ENCODE results near the gene COL11A2. TPM values are rescaled to one million over a fixed set of nuclear protein-coding genes. Genes with fewer than 3 reads are reported as not detected.

The COL11A2 gene
- total RNA-seq, 3 donors from 2014 or later, result 0.32 to 1.0 (median 0.98) TPM

GRCh38 chr6:33193619-33194018 is 1.4 kb upstream of the COL11A2 start:
- Histone ChIP-seq H3K4me3 (peak overlapping the region; percentile 26 to 70 (median 53)), H3K4me1 (peaks cover 3 to 9% of the 10 kb centered on the region in 2 donors), H3K9me3 (no peaks in the 10 kb centered on the region), H3K27ac (peak overlapping the region; percentile 48 to 76), H3K36me3 (no peaks in the 10 kb centered on the region), H3K27me3 (no peaks in the 10 kb centered on the region)
- TF ChIP-seq POLR2AphosphoS5 (IDR thresholded peaks at IDR 0.05), result no peak
- TF ChIP-seq POLR2A (IDR thresholded peaks at IDR 0.05), result no peak
- TF ChIP-seq CTCF (IDR thresholded peaks at IDR 0.05), result no peak
- no peak for DNase-seq (ENCODE audit: low spot score in 2 of 2)
- intact Hi-C loops (cut with DNase I; ENCODE audit: low total_unique reads), result no loop called here

DNA sequence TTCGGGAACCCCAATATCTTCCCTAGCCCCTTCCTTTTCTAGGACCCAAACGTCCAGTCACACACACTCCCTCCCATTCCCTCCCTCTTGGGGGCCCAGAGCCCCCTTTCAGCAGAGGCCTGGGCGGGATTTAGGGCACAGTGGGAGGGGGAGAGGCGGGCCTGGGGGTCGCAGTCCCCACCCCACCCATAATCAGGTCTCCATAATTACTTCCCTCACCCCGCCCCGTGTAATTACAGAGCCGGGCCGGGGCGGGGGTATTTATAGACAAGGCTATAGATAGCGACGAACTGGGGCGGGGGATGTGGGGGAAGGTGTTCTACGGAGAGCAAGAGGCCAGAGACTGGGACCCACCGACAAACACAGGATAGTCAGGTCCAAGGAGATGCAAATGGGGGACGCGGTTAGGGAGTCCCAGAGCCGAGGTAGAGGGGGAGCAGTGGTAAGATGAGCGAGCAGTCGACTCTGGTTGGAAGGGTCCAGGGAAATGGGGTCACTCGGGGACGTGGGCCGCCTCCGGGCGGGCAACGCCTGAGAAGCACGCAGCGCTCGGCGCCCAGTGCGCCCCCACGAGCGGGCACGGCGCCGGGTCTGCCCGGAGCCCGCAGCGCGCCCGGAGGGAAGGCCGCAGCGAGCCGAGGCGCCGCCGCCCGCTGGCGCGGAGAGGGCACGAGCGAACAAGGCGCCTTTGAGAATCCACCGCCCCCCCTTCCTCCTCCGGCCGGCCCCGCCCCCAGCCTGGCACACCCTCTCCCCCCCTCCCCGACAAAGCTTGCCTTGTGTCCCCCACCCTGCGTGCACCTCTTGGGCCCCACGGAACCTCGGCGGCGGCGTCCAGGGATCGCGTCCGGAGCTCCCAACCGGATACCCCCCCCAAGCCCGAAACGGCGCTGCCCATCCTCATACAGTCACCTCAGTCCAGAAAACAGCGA is 670 bp upstream of the COL11A2 start:
- Histone ChIP-seq H3K27ac (peak overlapping the region; percentile 48 to 76), H3K4me1 (peaks cover 3 to 4% of the 10 kb centered on the region in 2 donors), H3K36me3 (no peaks in the 10 kb centered on the region), H3K4me3 (peak overlapping the region; percentile 26 to 70 (median 53)), H3K9me3 (no peaks in the 10 kb centered on the region), H3K27me3 (no peaks in the 10 kb centered on the region)
- intact Hi-C loops (cut with DNase I; ENCODE audit: low total_unique reads), result no loop called here
- DNase-seq (ENCODE audit: low spot score in 2 of 2), result no peak
- TF ChIP-seq POLR2A (IDR thresholded peaks at IDR 0.05) (no peak), POLR2AphosphoS5 (IDR thresholded peaks at IDR 0.05) (no peak), CTCF (IDR thresholded peaks at IDR 0.05) (no peak)

- H3K4me3 ChIP-seq, result peak overlapping the region in 1 of 3 donors; percentile 70
- H3K4me1 ChIP-seq, result peaks cover 0 to 3% of the 10 kb centered on the region in 2 donors
- TF ChIP-seq POLR2A (IDR thresholded peaks at IDR 0.05) (no peak), CTCF (IDR thresholded peaks at IDR 0.05) (no peak), POLR2AphosphoS5 (IDR thresholded peaks at IDR 0.05) (no peak)
- no peaks in the 10 kb centered on the region for H3K27me3 ChIP-seq
- no peaks in the 10 kb centered on the region for H3K9me3 ChIP-seq
- no peaks in the 10 kb centered on the region for H3K36me3 ChIP-seq
- H3K27ac ChIP-seq, result no peak overlapping the region
- intact Hi-C loops (cut with DNase I; ENCODE audit: low total_unique reads), result no loop called here
- no peak for DNase-seq (ENCODE audit: low spot score in 2 of 2)
These were observed 723 bp downstream of the COL11A2 start for GRCh38 chr6:33191383-33192104.

- Histone ChIP-seq H3K9me3 (no peaks in the 10 kb centered on the region), H3K27ac (no peak overlapping the region), H3K4me3 (no peak overlapping the region), H3K27me3 (no peaks in the 10 kb centered on the region), H3K36me3 (no peaks in the 10 kb centered on the region), H3K4me1 (peaks cover 0 to 3% of the 10 kb centered on the region in 2 donors)
- DNase-seq (ENCODE audit: low spot score in 2 of 2), result no peak
- TF ChIP-seq POLR2AphosphoS5 (IDR thresholded peaks at IDR 0.05), result no peak
- intact Hi-C loops (cut with DNase I; ENCODE audit: low total_unique reads), result no loop called here
These were observed 1.7 kb downstream of the COL11A2 start for GRCh38 chr6:33190504-33191107.

- intact Hi-C loops (cut with DNase I; ENCODE audit: low total_unique reads), result no loop called here
These were observed 2.4 kb downstream of the COL11A2 start for GRCh38 chr6:33189625-33190448.

More at GRCh38 chr6:33189625-33190448, 2.4 kb downstream of the COL11A2 start:
- H3K4me3 ChIP-seq, result no peak overlapping the region
- no peaks in the 10 kb centered on the region for H3K9me3 ChIP-seq
- no peak overlapping the region for H3K27ac ChIP-seq
- peaks cover 0 to 3% of the 10 kb centered on the region in 2 donors for H3K4me1 ChIP-seq
- no peak for DNase-seq (ENCODE audit: low spot score in 2 of 2)
- no peaks in the 10 kb centered on the region for H3K36me3 ChIP-seq
- no peak for TF ChIP-seq CTCF (IDR thresholded peaks at IDR 0.05)
- no peaks in the 10 kb centered on the region for H3K27me3 ChIP-seq
